Measurements from ENCODE around the gene SRSF4.

DNA sequence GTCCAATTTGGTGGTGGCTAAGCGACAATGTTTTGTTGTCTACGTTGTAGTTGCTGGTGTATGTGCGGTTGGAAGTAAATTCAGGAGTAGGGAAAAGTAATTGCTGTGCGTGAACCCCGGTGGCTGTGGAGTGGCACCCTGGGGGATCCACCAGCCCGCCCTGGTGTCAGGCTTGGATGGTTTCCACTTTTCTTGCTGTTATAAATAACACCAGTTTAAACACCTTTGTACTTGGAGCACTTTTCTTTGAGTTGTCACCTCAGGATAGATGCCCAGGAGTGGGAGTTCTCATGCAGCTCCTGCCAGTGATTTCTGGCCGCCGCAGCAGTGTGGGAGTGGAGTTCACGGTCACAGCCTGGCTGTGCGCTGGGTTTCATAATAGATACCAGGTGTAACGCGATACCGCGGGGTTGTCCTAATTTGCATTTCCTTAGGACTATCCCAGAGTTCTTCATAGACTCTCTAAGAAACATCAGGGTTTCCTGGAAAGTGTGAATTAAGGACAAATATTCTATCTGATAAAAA lies 45.2 kb downstream of the SRSF4 start:
- TF ChIP-seq, protein P1, sequence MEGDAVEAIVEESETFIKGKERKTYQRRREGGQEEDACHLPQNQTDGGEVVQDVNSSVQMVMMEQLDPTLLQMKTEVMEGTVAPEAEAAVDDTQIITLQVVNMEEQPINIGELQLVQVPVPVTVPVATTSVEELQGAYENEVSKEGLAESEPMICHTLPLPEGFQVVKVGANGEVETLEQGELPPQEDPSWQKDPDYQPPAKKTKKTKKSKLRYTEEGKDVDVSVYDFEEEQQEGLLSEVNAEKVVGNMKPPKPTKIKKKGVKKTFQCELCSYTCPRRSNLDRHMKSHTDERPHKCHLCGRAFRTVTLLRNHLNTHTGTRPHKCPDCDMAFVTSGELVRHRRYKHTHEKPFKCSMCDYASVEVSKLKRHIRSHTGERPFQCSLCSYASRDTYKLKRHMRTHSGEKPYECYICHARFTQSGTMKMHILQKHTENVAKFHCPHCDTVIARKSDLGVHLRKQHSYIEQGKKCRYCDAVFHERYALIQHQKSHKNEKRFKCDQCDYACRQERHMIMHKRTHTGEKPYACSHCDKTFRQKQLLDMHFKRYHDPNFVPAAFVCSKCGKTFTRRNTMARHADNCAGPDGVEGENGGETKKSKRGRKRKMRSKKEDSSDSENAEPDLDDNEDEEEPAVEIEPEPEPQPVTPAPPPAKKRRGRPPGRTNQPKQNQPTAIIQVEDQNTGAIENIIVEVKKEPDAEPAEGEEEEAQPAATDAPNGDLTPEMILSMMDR (conservative IDR thresholded peaks at IDR 0.05 in 1 of 2, IDR thresholded peaks at IDR 0.05 in 1 of 2; ENCODE audit: extremely low read depth in 1 of 2, insufficient read depth in 1 of 2, low read depth in 1 of 2, low read length in 2 of 2) = no peak
- no peak for TF ChIP-seq EZH2 (IDR thresholded peaks at IDR 0.05; ENCODE audit: borderline replicate concordance, low read length)

All from mammary epithelial cell (primary cell).